HEK293 (cell line): ENCODE measurements around the gene AGBL3.

Source experiments
- CTCF ChIA-PET: fragments of 350-600 bp; formaldehyde crosslinking; extraction: SDS; loops from one replicate; lab custom pipeline; 2021; ENCODE audit warnings: antibody characterized with exemption; lab: Yijun Ruan, JAX
- POLR2A ChIA-PET: fragments of 300-600 bp; formaldehyde crosslinking; extraction: SDS; loops from one replicate; lab custom pipeline; 2020; ENCODE audit warnings: antibody characterized with exemption, inconsistent platforms; lab: Yijun Ruan, JAX
- H3K27ac ChIP-seq: fragments of 200-500 bp; sonication (Bioruptor generic); 2 replicates; pipeline ENCODE4 v1.5.1; 2014; ENCODE audit warnings: low read depth, low read length, control low read depth, inconsistent platforms; ENCODE audit errors: extremely low read depth
- H3K36me3 ChIP-seq, 2 experiments: fragments of 200-500 bp in 1 of 2; sonication (Bioruptor generic) in 1 of 2; 1 replicate in 1 of 2; 2 replicates in 1 of 2; pipeline ENCODE4 v1.5.1; 2014 to 2017; ENCODE audit warnings: inconsistent platforms in 2 of 2, low read length in 2 of 2; ENCODE audit not compliant: control insufficient read depth in 2 of 2, insufficient read depth in 1 of 2
- H3K4me1 ChIP-seq: fragments of 200-500 bp; sonication (Bioruptor generic); 2 replicates; pipeline ENCODE4 v1.5.1; 2014; ENCODE audit warnings: mild to moderate bottlenecking, low read length, inconsistent platforms; ENCODE audit not compliant: control insufficient read depth, insufficient read depth
- H3K4me3 ChIP-seq: 2 replicates; pipeline ENCODE4 v1.5.1; 2011; ENCODE audit warnings: low read depth, mild to moderate bottlenecking, control low read depth, low read length, moderate library complexity
- H3K9me3 ChIP-seq: fragments of 200-500 bp; sonication (Bioruptor generic); 2 replicates; pipeline ENCODE4 v1.5.1; 2014; ENCODE audit warnings: low read depth, low read length, inconsistent platforms; ENCODE audit not compliant: control insufficient read depth, insufficient read depth
- BCL11B ChIP-seq: fragments of 450-650 bp; formaldehyde crosslinking; IDR thresholded peaks from 2 replicates; pipeline ENCODE4 v1.5.1; 2016; ENCODE audit warnings: low read depth, missing biosample characterization, missing genetic modification characterization
- GLIS1 ChIP-seq: fragments of 450-650 bp; formaldehyde crosslinking; IDR thresholded peaks from 2 replicates; pipeline ENCODE4 v1.5.1; 2016; ENCODE audit warnings: missing biosample characterization, missing genetic modification characterization
- KLF9 ChIP-seq: fragments of 450-650 bp; formaldehyde crosslinking; IDR thresholded peaks from 2 replicates; pipeline ENCODE4 v1.5.1; 2016; ENCODE audit warnings: missing biosample characterization, missing genetic modification characterization, low read depth
- RBAK ChIP-seq: fragments of 450-650 bp; formaldehyde crosslinking; IDR thresholded peaks from 2 replicates; pipeline ENCODE4 v1.5.1; 2016; ENCODE audit warnings: missing biosample characterization, missing genetic modification characterization
- REPIN1 ChIP-seq: fragments of 450-650 bp; formaldehyde crosslinking; IDR thresholded peaks from 2 replicates; pipeline ENCODE4 v1.5.1; 2017; ENCODE audit warnings: missing biosample characterization, missing genetic modification characterization, low read depth
- SALL2 ChIP-seq: fragments of 450-650 bp; formaldehyde crosslinking; IDR thresholded peaks from 2 replicates; pipeline ENCODE4 v1.5.0; 2017; ENCODE audit warnings: missing biosample characterization, mild to moderate bottlenecking, missing genetic modification characterization, borderline replicate concordance
- TRIM28 ChIP-seq: IDR thresholded peaks from 2 replicates; pipeline ENCODE4 v1.6.1; 2011; ENCODE audit warnings: low read length, control low read depth, borderline replicate concordance
- WT1 ChIP-seq: fragments of 450-650 bp; formaldehyde crosslinking; IDR thresholded peaks from 2 replicates; pipeline ENCODE4 v1.5.1; 2016; ENCODE audit warnings: missing biosample characterization, missing genetic modification characterization
- ZFHX2 ChIP-seq: fragments of 450-650 bp; formaldehyde crosslinking; conservative IDR thresholded peaks from 2 replicates; pipeline ENCODE4 v1.5.1; 2016; ENCODE audit warnings: missing biosample characterization, missing genetic modification characterization
- ZNF121 ChIP-seq: fragments of 450-650 bp; formaldehyde crosslinking; IDR thresholded peaks from 2 replicates; pipeline ENCODE4 v1.5.1; 2016; ENCODE audit warnings: missing biosample characterization, missing genetic modification characterization
- ZNF146 ChIP-seq: fragments of 450-650 bp; formaldehyde crosslinking; IDR thresholded peaks from 2 replicates; pipeline ENCODE4 v1.5.1; 2016; ENCODE audit warnings: missing biosample characterization, missing genetic modification characterization
- ZNF169 ChIP-seq: fragments of 450-650 bp; formaldehyde crosslinking; IDR thresholded peaks from 2 replicates; pipeline ENCODE4 v1.5.1; 2016; ENCODE audit warnings: missing biosample characterization, missing genetic modification characterization
- ZNF202 ChIP-seq: fragments of 450-650 bp; formaldehyde crosslinking; IDR thresholded peaks from 2 replicates; pipeline ENCODE4 v1.5.1; 2016; ENCODE audit warnings: missing biosample characterization, missing genetic modification characterization, borderline replicate concordance
- ZNF211 ChIP-seq: fragments of 450-650 bp; formaldehyde crosslinking; IDR thresholded peaks from 2 replicates; pipeline ENCODE4 v1.5.1; 2016; ENCODE audit warnings: low read depth, missing biosample characterization, missing genetic modification characterization
- ZNF266 ChIP-seq: fragments of 450-650 bp; formaldehyde crosslinking; IDR thresholded peaks from 2 replicates; pipeline ENCODE4 v1.5.1; 2016; ENCODE audit warnings: missing biosample characterization, missing genetic modification characterization, low read depth
- ZNF292 ChIP-seq: fragments of 450-650 bp; formaldehyde crosslinking; IDR thresholded peaks from 2 replicates; pipeline ENCODE4 v1.5.1; 2016; ENCODE audit warnings: low read depth, missing biosample characterization, missing genetic modification characterization, borderline replicate concordance
- ZNF423 ChIP-seq: fragments of 450-650 bp; formaldehyde crosslinking; IDR thresholded peaks from 2 replicates; pipeline ENCODE4 v1.5.1; 2016; ENCODE audit warnings: missing biosample characterization, missing genetic modification characterization
- ZNF514 ChIP-seq: fragments of 450-650 bp; formaldehyde crosslinking; IDR thresholded peaks from 2 replicates; pipeline ENCODE4 v1.5.1; 2016; ENCODE audit warnings: missing biosample characterization, missing genetic modification characterization
- ZNF654 ChIP-seq: fragments of 450-650 bp; formaldehyde crosslinking; IDR thresholded peaks from 2 replicates; pipeline ENCODE4 v1.5.1; 2016; ENCODE audit warnings: low read depth, missing biosample characterization, missing genetic modification characterization
- ZNF747 ChIP-seq: fragments of 450-650 bp; formaldehyde crosslinking; IDR thresholded peaks from 2 replicates; pipeline ENCODE4 v1.5.1; 2016; ENCODE audit warnings: missing biosample characterization, missing genetic modification characterization
- ZNF843 ChIP-seq: fragments of 450-650 bp; formaldehyde crosslinking; IDR thresholded peaks from 2 replicates; pipeline ENCODE4 v1.5.1; 2016; ENCODE audit warnings: missing biosample characterization, missing genetic modification characterization
- ZSCAN30 ChIP-seq: fragments of 450-650 bp; IDR thresholded peaks from 2 replicates; pipeline ENCODE4 v1.5.1; 2018; ENCODE audit warnings: missing biosample characterization, mild to moderate bottlenecking, missing genetic modification characterization, moderate library complexity
- TF ChIP-seq, protein P1 (sequence below): fragments of 450-650 bp; formaldehyde crosslinking; IDR thresholded peaks from 2 replicates; pipeline ENCODE4 v1.5.1; 2016; ENCODE audit warnings: missing biosample characterization, missing genetic modification characterization
- TF ChIP-seq, protein P2 (sequence below): fragments of 450-650 bp; formaldehyde crosslinking; IDR thresholded peaks from 2 replicates; pipeline ENCODE4 v1.5.1; 2016; ENCODE audit warnings: missing biosample characterization, missing genetic modification characterization
- TF ChIP-seq, protein P3 (sequence below): fragments of 450-650 bp; formaldehyde crosslinking; IDR thresholded peaks from 2 replicates; pipeline ENCODE4 v1.5.1; 2016; ENCODE audit warnings: missing biosample characterization, missing genetic modification characterization
- TF ChIP-seq, protein P4 (sequence below): fragments of 450-650 bp; formaldehyde crosslinking; IDR thresholded peaks from 2 replicates; pipeline ENCODE4; 2016; ENCODE audit warnings: missing biosample characterization, missing genetic modification characterization

Gene AGBL3

DNA sequence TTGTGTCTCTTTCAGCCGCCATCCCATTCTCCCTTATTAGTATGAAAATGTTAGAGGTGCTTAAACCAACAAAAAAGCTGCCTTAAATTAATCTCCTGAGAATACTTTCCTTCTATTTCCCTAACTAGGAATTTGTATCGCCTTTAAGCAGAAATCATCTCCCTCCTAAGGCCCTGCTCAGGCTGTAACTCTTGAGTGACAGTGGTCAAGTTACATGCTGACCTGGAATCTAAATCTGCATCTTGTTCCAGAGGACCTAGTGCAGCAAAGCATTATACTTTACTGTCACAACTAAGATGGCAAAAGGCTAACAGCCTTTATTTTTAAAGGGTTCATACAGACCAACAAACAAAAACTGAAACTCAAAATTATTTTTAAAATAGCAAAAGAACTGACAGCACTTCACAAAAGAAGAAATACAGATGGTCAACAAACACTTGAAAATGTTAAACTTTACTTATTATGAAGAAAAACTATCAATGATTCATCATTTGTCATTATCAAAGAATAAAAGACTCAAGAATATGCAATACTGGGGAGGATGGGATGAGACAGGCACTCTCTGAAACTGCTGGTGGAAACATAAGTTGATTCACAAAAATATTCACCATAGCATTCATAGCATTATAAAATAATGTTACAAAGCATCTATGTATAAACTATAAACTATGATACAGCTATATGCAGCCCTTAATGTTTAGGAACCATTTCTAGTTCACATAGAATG lies 173.2 kb downstream of the AGBL3 start:
- no peaks in the 10 kb centered on the region for H3K4me1 ChIP-seq
- H3K27ac ChIP-seq: no peak overlapping the region
- CTCF ChIA-PET: interaction anchor here (0.6 kb wide), 1 partner anchor 133 kb away, joined by 3 read pairs; no protein-coding TSS in a partner anchor
- H3K36me3 ChIP-seq: peaks cover 0 to 10% of the 10 kb centered on the region in 2 experiments; a peak in 1 of 3 replicates
- H3K9me3 ChIP-seq: no peaks in the 10 kb centered on the region
- no peak for TF ChIP-seq ZNF202 (tag by site-specific recombination)
- TF ChIP-seq ZFHX2: no peak
- TF ChIP-seq, protein P1, sequence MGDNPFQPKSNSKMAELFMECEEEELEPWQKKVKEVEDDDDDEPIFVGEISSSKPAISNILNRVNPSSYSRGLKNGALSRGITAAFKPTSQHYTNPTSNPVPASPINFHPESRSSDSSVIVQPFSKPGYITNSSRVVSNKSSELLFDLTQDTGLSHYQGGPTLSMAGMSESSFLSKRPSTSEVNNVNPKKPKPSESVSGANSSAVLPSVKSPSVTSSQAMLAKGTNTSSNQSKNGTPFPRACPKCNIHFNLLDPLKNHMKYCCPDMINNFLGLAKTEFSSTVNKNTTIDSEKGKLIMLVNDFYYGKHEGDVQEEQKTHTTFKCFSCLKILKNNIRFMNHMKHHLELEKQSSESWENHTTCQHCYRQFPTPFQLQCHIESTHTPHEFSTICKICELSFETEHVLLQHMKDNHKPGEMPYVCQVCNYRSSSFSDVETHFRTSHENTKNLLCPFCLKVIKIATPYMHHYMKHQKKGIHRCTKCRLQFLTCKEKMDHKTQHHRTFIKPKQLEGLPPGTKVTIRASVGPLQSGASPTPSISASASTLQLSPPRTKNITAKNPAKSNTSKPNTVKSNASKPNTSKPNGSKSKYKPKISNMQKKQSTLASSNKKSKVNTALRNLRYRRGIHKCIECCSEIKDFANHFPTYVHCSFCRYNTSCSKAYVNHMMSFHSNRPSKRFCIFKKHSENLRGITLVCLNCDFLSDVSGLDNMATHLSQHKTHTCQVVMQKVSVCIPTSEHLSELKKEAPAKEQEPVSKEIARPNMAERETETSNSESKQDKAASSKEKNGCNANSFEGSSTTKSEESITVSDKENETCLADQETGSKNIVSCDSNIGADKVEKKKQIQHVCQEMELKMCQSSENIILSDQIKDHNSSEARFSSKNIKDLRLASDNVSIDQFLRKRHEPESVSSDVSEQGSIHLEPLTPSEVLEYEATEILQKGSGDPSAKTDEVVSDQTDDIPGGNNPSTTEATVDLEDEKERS (tag by site-specific recombination): no peak
- no peak for TF ChIP-seq BCL11B
- TF ChIP-seq ZNF747: no peak
- no peak for TF ChIP-seq KLF9 (tag by site-specific recombination)
- no peak for TF ChIP-seq TRIM28
- no peak for TF ChIP-seq ZNF121 (tag by site-specific recombination)
- TF ChIP-seq ZNF146 (tag by site-specific recombination): no peak
- H3K4me3 ChIP-seq: no peak overlapping the region
- POLR2A ChIA-PET: no interaction called here

DNA sequence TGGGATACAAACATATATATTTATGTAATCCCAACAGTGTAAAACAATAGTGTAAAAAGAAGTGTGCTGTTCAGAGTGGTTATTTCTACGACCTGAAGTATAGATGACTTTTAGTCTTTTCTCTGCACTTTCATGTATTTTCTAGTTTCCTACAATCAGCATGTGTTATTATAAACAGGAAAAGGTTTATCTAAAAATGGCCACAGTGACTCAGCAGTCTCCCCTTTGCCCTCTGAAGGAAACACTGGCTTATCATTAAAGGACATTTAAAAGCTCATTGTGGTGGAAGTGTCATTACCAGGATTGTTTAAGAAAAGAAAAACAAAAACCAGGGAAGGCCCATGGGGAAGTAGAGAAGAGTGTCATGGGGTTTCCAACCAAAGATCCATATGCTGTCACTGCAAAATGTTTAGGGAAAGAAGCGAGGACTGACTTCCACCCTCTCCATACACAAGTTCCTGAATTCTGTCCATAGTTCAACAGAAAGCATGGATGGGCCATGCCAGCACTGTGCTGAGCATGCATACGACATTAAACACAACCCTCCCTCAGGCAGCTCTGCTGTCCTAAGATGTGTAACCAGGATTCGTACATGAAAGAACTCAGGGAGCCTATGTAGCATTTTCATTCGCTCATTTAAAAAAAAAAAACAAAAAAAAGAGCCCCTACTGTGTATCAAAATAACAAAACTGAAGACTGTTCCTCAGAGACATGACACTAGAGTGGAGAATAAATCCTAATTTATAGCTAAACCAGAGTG lies 174.0 kb downstream of the AGBL3 start:
- no peaks in the 10 kb centered on the region for H3K9me3 ChIP-seq
- H3K4me1 ChIP-seq: no peaks in the 10 kb centered on the region
- H3K4me3 ChIP-seq: no peak overlapping the region
- H3K27ac ChIP-seq: no peak overlapping the region
- ChIA-PET POLR2A (interaction anchor here (2.1 kb wide), 1 partner anchor 10 kb away, joined by 8 read pairs; the partner anchor contains the start of gene CYREN), CTCF (interaction anchor here (0.6 to 0.7 kb wide), 2 partner anchors 134 to 553 kb away, joined by 3 to 5 read pairs; no protein-coding TSS in a partner anchor)
- H3K36me3 ChIP-seq: peaks cover 0 to 17% of the 10 kb centered on the region in 2 experiments; a peak in 1 of 3 replicates
- TF ChIP-seq ZNF292: no peak
- TF ChIP-seq WT1 (tag by site-specific recombination): no peak
- no peak for TF ChIP-seq ZNF843 (tag by site-specific recombination)
- no peak for TF ChIP-seq ZNF654 (tag by site-specific recombination)
- TF ChIP-seq, protein P2, sequence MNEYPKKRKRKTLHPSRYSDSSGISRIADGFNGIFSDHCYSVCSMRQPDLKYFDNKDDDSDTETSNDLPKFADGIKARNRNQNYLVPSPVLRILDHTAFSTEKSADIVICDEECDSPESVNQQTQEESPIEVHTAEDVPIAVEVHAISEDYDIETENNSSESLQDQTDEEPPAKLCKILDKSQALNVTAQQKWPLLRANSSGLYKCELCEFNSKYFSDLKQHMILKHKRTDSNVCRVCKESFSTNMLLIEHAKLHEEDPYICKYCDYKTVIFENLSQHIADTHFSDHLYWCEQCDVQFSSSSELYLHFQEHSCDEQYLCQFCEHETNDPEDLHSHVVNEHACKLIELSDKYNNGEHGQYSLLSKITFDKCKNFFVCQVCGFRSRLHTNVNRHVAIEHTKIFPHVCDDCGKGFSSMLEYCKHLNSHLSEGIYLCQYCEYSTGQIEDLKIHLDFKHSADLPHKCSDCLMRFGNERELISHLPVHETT (tag by site-specific recombination): no peak
- no peak for TF ChIP-seq ZNF423
- no peak for TF ChIP-seq ZNF169
- no peak for TF ChIP-seq ZNF211 (tag by site-specific recombination)
- TF ChIP-seq GLIS1 (tag by site-specific recombination): no peak
- TF ChIP-seq, protein P3, sequence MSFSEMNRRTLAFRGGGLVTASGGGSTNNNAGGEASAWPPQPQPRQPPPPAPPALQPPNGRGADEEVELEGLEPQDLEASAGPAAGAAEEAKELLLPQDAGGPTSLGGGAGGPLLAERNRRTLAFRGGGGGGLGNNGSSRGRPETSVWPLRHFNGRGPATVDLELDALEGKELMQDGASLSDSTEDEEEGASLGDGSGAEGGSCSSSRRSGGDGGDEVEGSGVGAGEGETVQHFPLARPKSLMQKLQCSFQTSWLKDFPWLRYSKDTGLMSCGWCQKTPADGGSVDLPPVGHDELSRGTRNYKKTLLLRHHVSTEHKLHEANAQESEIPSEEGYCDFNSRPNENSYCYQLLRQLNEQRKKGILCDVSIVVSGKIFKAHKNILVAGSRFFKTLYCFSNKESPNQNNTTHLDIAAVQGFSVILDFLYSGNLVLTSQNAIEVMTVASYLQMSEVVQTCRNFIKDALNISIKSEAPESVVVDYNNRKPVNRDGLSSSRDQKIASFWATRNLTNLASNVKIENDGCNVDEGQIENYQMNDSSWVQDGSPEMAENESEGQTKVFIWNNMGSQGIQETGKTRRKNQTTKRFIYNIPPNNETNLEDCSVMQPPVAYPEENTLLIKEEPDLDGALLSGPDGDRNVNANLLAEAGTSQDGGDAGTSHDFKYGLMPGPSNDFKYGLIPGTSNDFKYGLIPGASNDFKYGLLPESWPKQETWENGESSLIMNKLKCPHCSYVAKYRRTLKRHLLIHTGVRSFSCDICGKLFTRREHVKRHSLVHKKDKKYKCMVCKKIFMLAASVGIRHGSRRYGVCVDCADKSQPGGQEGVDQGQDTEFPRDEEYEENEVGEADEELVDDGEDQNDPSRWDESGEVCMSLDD: no peak
- TF ChIP-seq RBAK (tag by site-specific recombination): no peak
- TF ChIP-seq, protein P4, sequence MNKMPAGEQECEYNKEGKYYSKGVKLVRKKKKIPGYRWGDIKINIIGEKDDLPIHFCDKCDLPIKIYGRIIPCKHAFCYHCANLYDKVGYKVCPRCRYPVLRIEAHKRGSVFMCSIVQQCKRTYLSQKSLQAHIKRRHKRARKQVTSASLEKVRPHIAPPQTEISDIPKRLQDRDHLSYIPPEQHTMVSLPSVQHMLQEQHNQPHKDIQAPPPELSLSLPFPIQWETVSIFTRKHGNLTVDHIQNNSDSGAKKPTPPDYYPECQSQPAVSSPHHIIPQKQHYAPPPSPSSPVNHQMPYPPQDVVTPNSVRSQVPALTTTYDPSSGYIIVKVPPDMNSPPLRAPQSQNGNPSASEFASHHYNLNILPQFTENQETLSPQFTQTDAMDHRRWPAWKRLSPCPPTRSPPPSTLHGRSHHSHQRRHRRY (tag by site-specific recombination): no peak
- TF ChIP-seq REPIN1 (tag by site-specific recombination): no peak
- TF ChIP-seq ZNF266 (tag by site-specific recombination): no peak
- TF ChIP-seq ZNF514 (tag by site-specific recombination): no peak
- no peak for TF ChIP-seq SALL2 (tag by site-specific recombination)
- no peak for TF ChIP-seq ZSCAN30 (tag by site-specific recombination)
